Astrocyte of the cerebellum (primary cell): ENCODE measurements around the gene USP25.

Experiments
- DNase-seq: peaks from one replicate; pipeline ENCODE4 v3.0.0-alpha.2; 2011; ENCODE audit warnings: low read depth
- H3K4me3 ChIP-seq: 2 replicates; pipeline ENCODE4 v1.5.1; 2011; ENCODE audit warnings: mild to moderate bottlenecking, low read depth, low read length, moderate library complexity
- in situ Hi-C: cut with HindIII; loops from 2 replicates; pipeline ENCODE4 v1.10.0; 2017; ENCODE audit warnings: low sequenced_read_pairs
- TF ChIP-seq, protein P1 (sequence below): IDR thresholded peaks from 2 replicates; pipeline ENCODE4 v1.5.1; 2012; ENCODE audit warnings: low read length, low read depth, moderate library complexity, mild to moderate bottlenecking; ENCODE audit errors: missing control alignments

USP25 gene

DNA sequence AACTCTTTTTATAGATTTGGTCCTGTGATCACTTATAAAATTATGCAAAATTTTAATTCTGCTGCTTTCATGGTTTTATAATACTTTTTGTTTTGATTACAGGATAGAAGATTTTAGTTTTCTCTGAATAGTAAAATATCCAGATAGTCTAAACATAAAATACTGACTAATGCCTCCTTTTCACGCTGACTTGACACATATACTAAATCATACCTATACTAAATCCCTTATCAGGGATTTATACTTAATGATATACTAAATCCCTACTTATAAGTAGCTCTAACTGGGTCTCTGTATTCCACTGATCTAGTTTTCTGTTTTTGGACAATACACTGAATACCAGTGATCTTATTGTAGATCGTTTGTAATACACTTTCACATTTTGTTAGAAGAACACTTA, 128.0 kb downstream of the USP25 start:
- H3K4me3 ChIP-seq: no peak overlapping the region
- TF ChIP-seq, protein P1, sequence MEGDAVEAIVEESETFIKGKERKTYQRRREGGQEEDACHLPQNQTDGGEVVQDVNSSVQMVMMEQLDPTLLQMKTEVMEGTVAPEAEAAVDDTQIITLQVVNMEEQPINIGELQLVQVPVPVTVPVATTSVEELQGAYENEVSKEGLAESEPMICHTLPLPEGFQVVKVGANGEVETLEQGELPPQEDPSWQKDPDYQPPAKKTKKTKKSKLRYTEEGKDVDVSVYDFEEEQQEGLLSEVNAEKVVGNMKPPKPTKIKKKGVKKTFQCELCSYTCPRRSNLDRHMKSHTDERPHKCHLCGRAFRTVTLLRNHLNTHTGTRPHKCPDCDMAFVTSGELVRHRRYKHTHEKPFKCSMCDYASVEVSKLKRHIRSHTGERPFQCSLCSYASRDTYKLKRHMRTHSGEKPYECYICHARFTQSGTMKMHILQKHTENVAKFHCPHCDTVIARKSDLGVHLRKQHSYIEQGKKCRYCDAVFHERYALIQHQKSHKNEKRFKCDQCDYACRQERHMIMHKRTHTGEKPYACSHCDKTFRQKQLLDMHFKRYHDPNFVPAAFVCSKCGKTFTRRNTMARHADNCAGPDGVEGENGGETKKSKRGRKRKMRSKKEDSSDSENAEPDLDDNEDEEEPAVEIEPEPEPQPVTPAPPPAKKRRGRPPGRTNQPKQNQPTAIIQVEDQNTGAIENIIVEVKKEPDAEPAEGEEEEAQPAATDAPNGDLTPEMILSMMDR: no peak
- no peak for DNase-seq
- in situ Hi-C loops: no loop called here

DNA sequence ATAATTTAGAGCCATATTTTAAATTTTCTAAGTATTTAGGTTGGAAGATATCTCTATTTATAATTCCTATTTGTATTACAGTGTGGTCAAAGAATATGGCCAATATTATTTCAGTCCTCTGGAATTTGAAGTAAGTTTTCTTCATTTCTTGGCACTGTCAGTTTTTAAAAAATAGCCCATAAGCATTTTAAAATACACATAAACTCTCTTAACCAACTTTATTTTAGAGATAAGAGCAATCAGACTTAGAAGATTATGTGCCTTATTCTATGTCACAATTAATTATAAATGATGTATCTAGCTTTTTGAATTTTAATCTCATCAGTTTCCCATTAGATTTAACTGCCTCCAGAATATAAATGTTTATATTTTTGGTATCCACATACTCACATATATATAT, 130.8 kb downstream of the USP25 start:
- TF ChIP-seq, protein P1: no peak
- DNase-seq: no peak
- in situ Hi-C loops: no loop called here
- no peak overlapping the region for H3K4me3 ChIP-seq

DNA sequence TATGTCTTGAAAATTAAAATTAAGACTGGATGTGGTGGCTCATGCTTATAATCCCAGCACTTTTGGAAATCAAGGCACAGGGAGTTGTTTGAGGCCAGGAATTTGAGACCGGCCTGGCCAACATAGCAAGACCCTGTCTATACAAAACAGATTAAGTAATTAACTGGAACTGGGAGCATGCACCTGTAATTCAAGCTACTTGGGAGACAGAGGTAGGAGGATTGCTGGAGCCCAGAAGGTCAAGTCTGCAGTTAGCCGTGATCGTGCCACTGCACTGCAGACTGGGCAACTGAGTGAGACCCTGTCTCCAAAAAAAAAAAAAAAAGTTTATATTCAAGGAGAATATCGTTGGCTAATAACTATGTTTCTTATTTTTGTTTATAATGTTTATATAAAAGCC, 139.2 kb downstream of the USP25 start:
- no peak for DNase-seq
- in situ Hi-C loops: no loop called here
- TF ChIP-seq, protein P1: no peak
- H3K4me3 ChIP-seq: no peak overlapping the region

DNA sequence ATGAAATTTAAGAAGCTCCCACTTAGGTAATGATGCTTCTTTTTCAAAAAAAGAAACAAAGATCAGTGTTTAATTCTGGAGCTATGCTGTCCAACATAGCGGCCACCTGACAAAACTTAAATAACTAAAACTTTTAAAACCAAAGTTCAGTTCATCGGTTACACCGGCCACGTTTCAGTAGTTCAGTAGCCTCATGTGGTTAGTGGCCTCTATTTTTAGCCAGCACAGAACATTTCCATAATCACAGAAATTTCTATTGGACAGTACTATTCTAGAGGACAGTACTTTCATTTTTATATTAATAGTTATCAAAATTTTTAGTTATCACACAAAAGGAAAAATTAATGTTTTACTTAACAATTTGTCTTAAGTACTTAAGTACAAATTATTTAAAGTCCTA, 141.0 kb downstream of the USP25 start:
- no peak for DNase-seq

DNA sequence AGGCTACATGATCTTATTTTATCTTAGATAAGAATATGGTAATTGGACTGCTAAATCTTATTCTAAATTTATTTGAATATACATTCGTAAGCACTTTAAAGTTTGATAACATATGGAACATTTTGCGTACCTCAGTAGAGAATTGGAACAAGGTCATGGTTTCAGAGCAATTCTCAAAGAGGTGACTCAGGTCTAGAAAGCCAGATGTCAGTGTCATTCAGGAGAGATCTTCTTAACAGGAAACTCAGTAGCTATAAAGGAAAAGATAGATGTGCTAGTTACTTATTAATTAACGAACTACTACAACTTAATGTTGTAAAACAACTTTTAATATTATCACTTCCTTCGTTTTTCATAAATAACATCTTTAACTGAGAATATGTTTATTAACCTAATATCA, 142.5 kb downstream of the USP25 start:
- in situ Hi-C loops: no loop called here
- H3K4me3 ChIP-seq: no peak overlapping the region
- TF ChIP-seq, protein P1: no peak
- DNase-seq: no peak

More for the DNA sequence above, 141.0 kb downstream of the USP25 start:
- TF ChIP-seq, protein P1: no peak
- in situ Hi-C loops: no loop called here
- H3K4me3 ChIP-seq: no peak overlapping the region

DNA sequence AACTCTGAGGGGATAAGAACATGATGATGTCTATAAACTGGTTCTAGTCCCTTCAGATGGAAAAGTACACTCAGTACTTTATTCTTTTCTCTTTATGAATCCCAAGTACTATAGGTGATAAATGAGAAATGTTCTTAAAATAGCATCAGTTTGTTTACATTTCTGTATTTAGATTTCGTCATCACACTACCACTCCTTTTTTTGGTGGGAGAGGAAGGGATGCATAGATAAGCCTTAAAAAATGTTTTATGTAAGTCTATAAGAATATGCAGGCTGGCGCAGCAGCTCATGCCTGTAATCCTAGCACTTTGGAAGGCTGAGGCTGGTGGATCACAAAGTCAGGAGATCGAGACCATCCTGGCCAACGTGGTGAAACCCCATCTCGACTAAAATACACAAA, 144.8 kb downstream of the USP25 start:
- DNase-seq: no peak
- TF ChIP-seq, protein P1: no peak
- H3K4me3 ChIP-seq: no peak overlapping the region
- in situ Hi-C loops: no loop called here

DNA sequence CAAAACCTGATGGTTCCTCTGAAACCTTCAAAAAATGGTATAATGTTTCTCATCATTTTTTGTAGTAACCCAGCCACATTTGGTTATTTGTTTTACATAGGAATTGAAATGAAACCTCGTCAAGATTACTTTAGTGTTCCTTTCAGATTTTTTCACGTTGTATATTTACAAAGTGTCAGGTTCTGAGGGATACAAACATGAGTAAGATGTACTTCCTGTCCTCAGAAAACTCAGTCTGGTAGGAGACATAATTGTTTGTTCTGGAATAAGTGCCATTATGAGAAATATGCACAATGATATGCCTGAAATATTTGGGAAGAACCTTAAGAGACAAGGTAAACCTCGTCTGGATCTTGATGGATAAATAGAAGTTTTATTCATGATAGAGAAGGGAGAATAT, 145.5 kb downstream of the USP25 start:
- DNase-seq: no peak
- TF ChIP-seq, protein P1: no peak
- H3K4me3 ChIP-seq: no peak overlapping the region
- in situ Hi-C loops: no loop called here
